ENCODE data around the gene NDUFS8.

NDUFS8 gene

GRCh38 chr11:68008381-68009337 lies 21.8 kb upstream of the NDUFS8 start:
- H3K4me3 ChIP-seq: no peak overlapping the region
- no peak for DNase-seq (ENCODE audit: low spot score in 2 of 2)
- H3K9me3 ChIP-seq: no peaks in the 10 kb centered on the region
- H3K4me1 ChIP-seq: peaks cover 33% of the 10 kb centered on the region
- H3K36me3 ChIP-seq (replicated peaks): no peaks in the 10 kb centered on the region
- in situ Hi-C loops (cut with MboI; ENCODE audit: low sequenced_read_pairs): no loop called here
- no peaks in the 10 kb centered on the region for H3K27me3 ChIP-seq (ENCODE audit: low read depth)

DNA sequence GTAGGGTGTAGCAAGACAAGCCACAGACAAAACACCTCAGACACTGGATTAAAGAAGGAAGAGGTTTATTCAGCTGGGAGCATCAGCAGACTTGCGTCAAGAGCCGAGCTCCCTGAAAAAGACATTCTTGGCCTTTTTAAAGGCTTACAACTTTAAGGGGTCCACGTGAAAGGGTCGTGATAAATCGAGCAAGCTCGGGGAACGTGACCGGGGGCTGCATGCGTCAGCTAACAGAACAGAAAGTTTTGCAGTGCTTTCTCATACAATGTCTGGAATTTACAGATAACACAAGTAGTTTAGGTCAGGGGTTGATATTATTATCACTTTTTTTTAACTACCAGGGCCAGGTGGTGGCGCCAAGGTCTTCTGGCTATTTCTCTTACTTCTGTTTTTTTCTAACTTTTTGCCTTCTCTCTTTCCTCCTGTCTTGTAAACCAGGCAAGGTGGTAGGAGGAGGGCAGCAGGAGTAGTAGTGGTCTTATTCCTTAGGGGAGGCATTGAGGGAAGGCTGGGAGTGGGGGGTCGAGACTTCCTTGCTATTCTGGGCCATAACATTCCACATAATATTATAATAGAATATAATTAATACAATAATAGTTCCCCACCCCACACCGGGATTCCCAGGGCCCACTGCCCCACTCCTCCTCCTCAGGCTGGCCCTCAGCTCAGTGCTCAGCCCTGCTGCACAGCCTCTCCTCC lies 20.9 kb upstream of the NDUFS8 start:
- in situ Hi-C loops (cut with MboI; ENCODE audit: low sequenced_read_pairs): no loop called here
- Histone ChIP-seq H3K27me3 (ENCODE audit: low read depth) (no peaks in the 10 kb centered on the region), H3K36me3 (replicated peaks) (no peaks in the 10 kb centered on the region), H3K4me3 (no peak overlapping the region), H3K9me3 (no peaks in the 10 kb centered on the region), H3K4me1 (peaks cover 31% of the 10 kb centered on the region)
- no peak for DNase-seq (ENCODE audit: low spot score in 2 of 2)

- H3K4me1 ChIP-seq: peaks cover 31% of the 10 kb centered on the region
Observed at GRCh38 chr11:68010090-68011041, 20.1 kb upstream of the NDUFS8 start, which contains the start of gene ALDH3B1. TSS of gene ALDH3B1 (plus strand) at chr11:68010327. CDS start at chr11:68015298, 4,971 bp downstream.

DNA sequence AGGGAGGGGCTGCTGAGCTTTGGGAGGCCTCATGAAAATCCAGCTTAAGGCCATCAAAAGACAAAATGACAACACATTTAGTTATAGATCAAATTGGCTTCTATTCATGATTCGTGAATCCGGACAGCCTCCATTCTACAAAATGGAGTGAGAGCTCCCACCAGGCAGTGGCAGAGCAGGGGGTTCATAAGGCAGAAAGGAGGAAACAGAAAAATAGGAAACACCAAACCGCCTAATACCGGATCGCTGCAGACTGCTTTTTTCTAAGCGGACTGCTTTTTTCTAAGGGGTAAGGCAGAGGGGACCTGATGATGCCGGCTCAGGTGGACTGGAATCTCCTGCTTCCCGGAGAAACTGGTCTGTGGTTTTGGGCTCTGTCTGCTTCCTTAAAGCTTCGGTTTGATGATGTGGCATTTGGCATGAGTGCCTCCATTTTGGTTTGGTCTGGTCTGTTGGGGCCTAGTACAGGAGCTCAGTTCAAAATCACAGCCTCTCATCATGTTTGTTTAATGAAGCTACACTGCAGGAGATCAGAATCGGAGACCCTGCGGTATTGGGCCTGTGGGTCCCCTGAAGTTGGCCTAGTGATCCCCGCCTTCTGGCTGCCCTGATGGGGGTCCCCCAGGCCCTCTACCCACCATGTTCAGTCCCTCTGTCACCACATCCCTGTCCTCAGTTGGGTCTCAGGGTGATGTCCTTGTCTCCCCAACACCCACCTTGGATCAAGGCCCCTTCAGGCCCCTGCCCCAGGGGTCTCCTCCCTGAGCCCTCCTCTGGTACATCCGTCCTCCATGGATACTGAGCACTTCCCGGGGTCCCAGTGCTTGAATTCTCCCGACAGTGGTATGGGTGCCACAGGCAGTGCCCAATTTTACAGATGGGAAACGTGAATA lies 19.2 kb upstream of the NDUFS8 start:
- in situ Hi-C loops (cut with MboI; ENCODE audit: low sequenced_read_pairs): no loop called here
- no peaks in the 10 kb centered on the region for H3K27me3 ChIP-seq (ENCODE audit: low read depth)
- DNase-seq (ENCODE audit: low spot score in 2 of 2): no peak
- peaks cover 31% of the 10 kb centered on the region for H3K4me1 ChIP-seq
- no peak overlapping the region for H3K4me3 ChIP-seq
- H3K36me3 ChIP-seq (replicated peaks): no peaks in the 10 kb centered on the region
- no peaks in the 10 kb centered on the region for H3K9me3 ChIP-seq

More at GRCh38 chr11:68010090-68011041, 20.1 kb upstream of the NDUFS8 start, which contains the start of gene ALDH3B1:
- no peaks in the 10 kb centered on the region for H3K27me3 ChIP-seq (ENCODE audit: low read depth)
- H3K36me3 ChIP-seq (replicated peaks): no peaks in the 10 kb centered on the region
- in situ Hi-C loops (cut with MboI; ENCODE audit: low sequenced_read_pairs): no loop called here
- no peaks in the 10 kb centered on the region for H3K9me3 ChIP-seq
- H3K4me3 ChIP-seq: no peak within 1 kb of the TSS
- DNase-seq (ENCODE audit: low spot score in 2 of 2): peak; percentile 56 to 82

DNA sequence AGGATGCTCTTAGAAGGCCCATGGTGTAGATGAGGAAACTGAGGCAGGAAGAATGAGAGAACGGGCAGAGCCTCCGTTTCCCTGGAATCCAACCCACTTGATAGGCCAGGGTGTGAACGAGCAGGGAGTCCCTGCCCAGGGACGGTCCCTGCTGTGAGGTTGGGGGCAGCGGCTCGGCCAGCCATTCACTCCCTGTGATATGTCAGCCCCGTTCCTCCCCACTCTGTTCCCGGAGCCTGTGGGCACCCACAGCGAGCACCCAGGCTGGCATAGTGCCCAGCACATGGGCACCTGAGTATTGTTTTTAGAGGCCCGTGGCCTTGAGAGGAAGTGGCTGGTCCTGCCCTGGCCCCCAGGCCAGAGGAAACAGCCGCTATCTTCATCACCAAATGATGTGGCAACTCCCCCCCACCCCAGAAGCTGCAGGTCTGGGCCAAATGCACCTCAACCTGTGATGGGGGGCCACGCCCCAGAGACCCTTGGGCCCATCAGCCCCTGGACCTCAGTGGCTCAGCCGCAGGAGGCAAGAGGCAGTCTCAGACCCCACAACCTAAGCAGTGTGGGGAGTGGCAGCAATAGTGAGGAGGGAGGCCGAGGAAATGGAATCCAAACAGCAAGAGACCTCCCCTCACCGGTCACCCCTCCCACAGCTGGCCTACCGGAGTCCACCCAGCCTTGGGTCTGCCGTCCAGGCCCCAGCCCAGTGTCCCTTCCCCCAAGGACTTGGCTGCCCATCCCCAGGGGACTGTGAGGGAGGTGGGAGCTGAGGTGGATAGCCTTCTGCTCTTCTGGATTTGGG lies 18.2 kb upstream of the NDUFS8 start:
- peaks cover 31% of the 10 kb centered on the region for H3K4me1 ChIP-seq
- H3K9me3 ChIP-seq: no peaks in the 10 kb centered on the region
- no peak for DNase-seq (ENCODE audit: low spot score in 2 of 2)
- H3K27me3 ChIP-seq (ENCODE audit: low read depth): no peaks in the 10 kb centered on the region
- in situ Hi-C loops (cut with MboI; ENCODE audit: low sequenced_read_pairs): no loop called here
- no peak overlapping the region for H3K4me3 ChIP-seq
- H3K36me3 ChIP-seq (replicated peaks): no peaks in the 10 kb centered on the region

- H3K4me1 ChIP-seq: peaks cover 31% of the 10 kb centered on the region
- no peaks in the 10 kb centered on the region for H3K36me3 ChIP-seq (replicated peaks)
- in situ Hi-C loops (cut with MboI; ENCODE audit: low sequenced_read_pairs): no loop called here
- no peaks in the 10 kb centered on the region for H3K9me3 ChIP-seq
- peak; percentile 88 to 90 for DNase-seq (ENCODE audit: low spot score in 2 of 2)
- no peaks in the 10 kb centered on the region for H3K27me3 ChIP-seq (ENCODE audit: low read depth)
- no peak overlapping the region for H3K4me3 ChIP-seq
Observed at GRCh38 chr11:68012843-68013610, 17.5 kb upstream of the NDUFS8 start.

- in situ Hi-C loops (cut with MboI; ENCODE audit: low sequenced_read_pairs): no loop called here
- H3K4me3 ChIP-seq: no peak overlapping the region
- peaks cover 31% of the 10 kb centered on the region for H3K4me1 ChIP-seq
- H3K27me3 ChIP-seq (ENCODE audit: low read depth): no peaks in the 10 kb centered on the region
- no peak for DNase-seq (ENCODE audit: low spot score in 2 of 2)
- no peaks in the 10 kb centered on the region for H3K36me3 ChIP-seq (replicated peaks)
- H3K9me3 ChIP-seq: no peaks in the 10 kb centered on the region
Observed at GRCh38 chr11:68013611-68014156, 16.8 kb upstream of the NDUFS8 start.

DNA sequence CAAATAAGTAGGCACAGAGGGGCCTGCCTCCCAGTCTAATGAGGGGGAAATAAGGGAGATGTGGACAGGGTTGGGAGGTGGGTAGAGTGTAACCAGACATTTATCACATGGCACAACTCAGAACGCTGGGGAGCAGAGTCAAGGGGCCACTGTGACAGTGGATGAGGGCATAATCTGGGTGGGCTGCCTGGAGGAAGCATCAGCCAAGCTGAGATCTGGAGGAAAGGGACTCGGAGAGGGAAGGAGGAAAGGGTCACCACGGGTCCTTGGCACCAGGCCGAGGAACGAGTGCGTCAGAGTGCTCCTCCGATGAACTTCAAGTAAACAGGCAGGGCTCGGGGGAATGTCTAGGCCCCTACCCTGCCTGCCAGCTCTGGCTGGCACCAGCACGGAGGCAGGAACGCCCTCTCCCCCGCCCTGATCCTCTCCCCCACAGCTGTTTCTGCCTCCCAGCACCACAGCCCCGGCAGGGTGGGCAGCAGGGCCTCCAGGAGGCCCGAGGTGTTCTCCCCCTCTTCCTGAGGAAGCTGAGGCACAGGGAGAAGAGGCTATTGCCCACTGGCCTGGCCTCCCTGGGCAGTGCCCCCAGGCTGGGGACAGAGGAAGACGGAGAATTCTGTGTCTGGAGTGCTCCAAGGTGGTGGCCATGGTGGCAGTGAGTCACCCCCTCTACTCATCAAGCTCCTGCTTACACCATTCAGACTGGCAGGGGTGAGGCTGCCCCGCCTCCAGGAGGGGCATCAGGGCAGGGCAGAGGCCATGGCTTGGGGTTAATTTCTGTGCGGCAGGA lies 16.1 kb upstream of the NDUFS8 start:
- Histone ChIP-seq H3K36me3 (replicated peaks) (no peaks in the 10 kb centered on the region), H3K4me3 (no peak overlapping the region), H3K4me1 (peaks cover 31% of the 10 kb centered on the region), H3K27me3 (ENCODE audit: low read depth) (no peaks in the 10 kb centered on the region), H3K9me3 (no peaks in the 10 kb centered on the region)
- in situ Hi-C loops (cut with MboI; ENCODE audit: low sequenced_read_pairs): no loop called here
- no peak for DNase-seq (ENCODE audit: low spot score in 2 of 2)

DNA sequence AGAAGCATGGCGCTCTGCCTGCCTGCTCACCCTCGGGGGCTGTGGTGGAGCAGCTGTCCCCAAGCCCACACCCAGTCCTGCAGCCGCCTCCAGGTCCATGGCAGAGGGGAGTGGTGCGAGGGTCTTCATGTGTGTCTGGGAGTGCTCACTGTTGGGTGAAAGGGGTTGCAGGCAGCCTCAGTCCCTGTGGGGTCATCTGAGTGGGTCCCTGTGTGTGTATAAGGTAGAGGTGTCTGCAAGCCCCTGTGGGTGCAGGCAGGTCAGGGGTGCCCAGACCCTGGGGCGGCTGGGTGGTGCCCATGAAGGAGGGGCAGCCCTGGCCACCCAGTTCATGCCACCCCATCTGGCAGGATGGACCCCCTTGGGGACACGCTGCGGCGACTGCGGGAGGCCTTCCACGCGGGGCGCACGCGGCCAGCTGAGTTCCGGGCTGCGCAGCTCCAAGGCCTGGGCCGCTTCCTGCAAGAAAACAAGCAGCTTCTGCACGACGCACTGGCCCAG lies 15.5 kb upstream of the NDUFS8 start:
- no peaks in the 10 kb centered on the region for H3K27me3 ChIP-seq (ENCODE audit: low read depth)
- H3K4me3 ChIP-seq: no peak overlapping the region
- DNase-seq (ENCODE audit: low spot score in 2 of 2): no peak
- in situ Hi-C loops (cut with MboI; ENCODE audit: low sequenced_read_pairs): no loop called here
- H3K9me3 ChIP-seq: no peaks in the 10 kb centered on the region
- no peaks in the 10 kb centered on the region for H3K36me3 ChIP-seq (replicated peaks)
- H3K4me1 ChIP-seq: peaks cover 27% of the 10 kb centered on the region

GRCh38 chr11:68015467-68015866 lies 15.0 kb upstream of the NDUFS8 start:
- Histone ChIP-seq H3K4me1 (peaks cover 23% of the 10 kb centered on the region), H3K9me3 (no peaks in the 10 kb centered on the region), H3K27me3 (ENCODE audit: low read depth) (no peaks in the 10 kb centered on the region), H3K4me3 (no peak overlapping the region), H3K36me3 (replicated peaks) (no peaks in the 10 kb centered on the region)
- in situ Hi-C loops (cut with MboI; ENCODE audit: low sequenced_read_pairs): no loop called here
- no peak for DNase-seq (ENCODE audit: low spot score in 2 of 2)

All from HAP-1 (cell line).